HCT116 (cell line): ENCODE measurements around the gene RPRML. TPM values are rescaled to one million over a fixed set of nuclear protein-coding genes. Genes with fewer than 3 reads are reported as not detected.
A peak's percentile ranks its signal among the peaks of the same experiment; 100 is the strongest.

Source experiments
- ATAC-seq: fragments of 200-7000 bp; cut with Tn5 transposase; 2 replicates; pipeline ENCODE4 v1.9.1; 2020; ENCODE audit warnings: mild to moderate bottlenecking, moderate library complexity
- BruUV-seq: library from RNA; stranded (reverse); fragments of 400-500 nt; replicated peaks from 2 replicates; lab custom pipeline; 2021; lab: Mats Ljungman, UMichigan
- CTCF ChIA-PET: fragments of 300-600 bp; sonication (Branson Sonifier 250); formaldehyde crosslinking; loops from one replicate; lab custom pipeline; 2021; ENCODE audit warnings: antibody characterized with exemption; lab: Charles Lee
- POLR2A ChIA-PET: fragments of 300-600, 350-600 bp; sonication (Branson Sonifier 250); formaldehyde crosslinking; loops from one replicate; lab custom pipeline; 2021; ENCODE audit warnings: antibody characterized with exemption; lab: Charles Lee
- RAD21 ChIA-PET, 2 experiments: fragments of 300-600 bp; sonication (Branson Sonifier 250); formaldehyde crosslinking; loops; one replicate each; lab custom pipeline; 2023; ENCODE audit warnings: low total read pairs in 2 of 2; ENCODE audit not compliant: uncharacterized antibody in 2 of 2, unreplicated experiment in 2 of 2, low non-redundant PET in 1 of 2; lab: Charles Lee
- DNase-seq: peaks from one replicate; pipeline ENCODE4 v3.0.0-alpha.2; 2010; ENCODE audit warnings: low read depth, low spot score
- H2AFZ ChIP-seq: fragments of 200-600 bp; shearing (Covaris generic), sonication (generic); 2 replicates; pipeline ENCODE4 v1.6.1; 2017; ENCODE audit warnings: low read depth, mixed run types, mixed read lengths, antibody characterized with exemption, low read length; ENCODE audit not compliant: poor library complexity, severe bottlenecking
- H3K27ac ChIP-seq: 2 replicates; pipeline ENCODE4 v1.5.1; 2012; ENCODE audit warnings: low read depth, low read length
- H3K27me3 ChIP-seq: fragments of 200-600 bp; sonication (generic); 2 replicates; pipeline ENCODE4 v1.6.1; 2016; ENCODE audit warnings: mixed run types, low read length, mixed read lengths; ENCODE audit not compliant: insufficient read depth
- H3K36me3 ChIP-seq, 2 experiments: fragments of 200-500 bp in 1 of 2; fragments of 200-600 bp in 1 of 2; sonication (Bioruptor generic) in 1 of 2; sonication (generic) in 1 of 2; 2 replicates each; pipeline versions ENCODE4 v1.5.1 to v1.6.1; 2014 to 2016; ENCODE audit warnings: low read length in 2 of 2, inconsistent platforms in 1 of 2, mixed read lengths in 1 of 2, mixed run types in 1 of 2; ENCODE audit not compliant: insufficient read depth in 2 of 2, control insufficient read depth in 1 of 2
- H3K4me1 ChIP-seq, 2 experiments: fragments of 200-600 bp in 1 of 2; sonication (generic) in 1 of 2; 2 replicates each; pipeline versions ENCODE4 v1.5.1 to v1.6.1; 2012 to 2017; ENCODE audit warnings: low read length in 2 of 2, inconsistent platforms in 1 of 2, mild to moderate bottlenecking in 1 of 2, mixed read lengths in 1 of 2, mixed run types in 1 of 2, moderate library complexity in 1 of 2; ENCODE audit not compliant: insufficient read depth in 2 of 2, control insufficient read depth in 1 of 2
- H3K4me2 ChIP-seq: fragments of 200-600 bp; sonication (generic); 2 replicates; pipeline ENCODE4 v1.6.1; 2017; ENCODE audit warnings: mixed run types, low read length, mixed read lengths
- H3K4me3 ChIP-seq, 2 experiments: fragments of 200-600 bp in 1 of 2; sonication (generic) in 1 of 2; replicated peaks in 1 of 2; 2 replicates each; pipeline ENCODE4 v1.5.1; 2011 to 2016; ENCODE audit warnings: low read length in 2 of 2, control low read depth in 1 of 2, low read depth in 1 of 2, mild to moderate bottlenecking in 1 of 2, mixed read lengths in 1 of 2, mixed run types in 1 of 2
- H3K79me2 ChIP-seq: fragments of 200-600 bp; sonication (generic); 2 replicates; pipeline ENCODE4 v1.6.1; 2017; ENCODE audit warnings: mild to moderate bottlenecking, mixed run types, low read length, moderate library complexity, mixed read lengths; ENCODE audit not compliant: insufficient read depth
- H3K9ac ChIP-seq: fragments of 200-600 bp; sonication (generic); 2 replicates; pipeline ENCODE4 v1.6.1; 2016; ENCODE audit warnings: low read length, mixed read lengths
- H3K9me2 ChIP-seq: fragments of 200-600 bp; sonication (generic), shearing (Covaris generic); 2 replicates; pipeline ENCODE4 v1.6.1; 2017; ENCODE audit warnings: mixed run types, mild to moderate bottlenecking, moderate library complexity; ENCODE audit not compliant: insufficient read depth
- H3K9me3 ChIP-seq, 2 experiments: fragments of 200-500 bp in 1 of 2; fragments of 200-600 bp in 1 of 2; sonication (Bioruptor generic) in 1 of 2; sonication (generic) in 1 of 2; 2 replicates each; pipeline ENCODE4 v1.6.1; 2014 to 2017; ENCODE audit warnings: low read length in 2 of 2, mixed read lengths in 2 of 2, inconsistent platforms in 1 of 2, low read depth in 1 of 2, mild to moderate bottlenecking in 1 of 2, mixed run types in 1 of 2, moderate library complexity in 1 of 2; ENCODE audit not compliant: control insufficient read depth in 1 of 2, insufficient read depth in 1 of 2
- H4K20me1 ChIP-seq: fragments of 200-600 bp; sonication (generic), shearing (Covaris generic); 2 replicates; pipeline ENCODE4 v1.6.1; 2017; ENCODE audit warnings: mixed run types, mild to moderate bottlenecking, moderate library complexity; ENCODE audit not compliant: insufficient read depth
- CBX3 ChIP-seq: IDR thresholded peaks from 2 replicates; pipeline ENCODE4 v1.6.1; 2012; ENCODE audit warnings: low read depth
- EGR1 ChIP-seq: IDR thresholded peaks from 2 replicates; pipeline ENCODE4 v1.6.1; 2012; ENCODE audit warnings: low read depth
- ELF1 ChIP-seq: IDR thresholded peaks from 2 replicates; pipeline ENCODE4 v1.6.1; 2012; ENCODE audit warnings: low read depth, borderline replicate concordance
- RAD21 ChIP-seq: IDR thresholded peaks from 2 replicates; pipeline ENCODE4 v1.6.1; 2012; ENCODE audit warnings: low read depth, mild to moderate bottlenecking
- SRF ChIP-seq: IDR thresholded peaks from 2 replicates; pipeline ENCODE4 v1.6.1; 2012; ENCODE audit warnings: low read depth
- intact Hi-C: fragments of 100-400 bp; cut with micrococcal nuclease; formaldehyde crosslinking; loops from 2 replicates; pipeline ENCODE4 v1.10.0; 2022
- total RNA-seq: library from RNA; stranded (reverse); gene quantifications from one replicate; pipeline ENCODE4 v1.2.1, GENCODE V29; 2021; ENCODE audit not compliant: unreplicated experiment
- TF ChIP-seq, protein P1 (sequence below): IDR thresholded peaks from 2 replicates; pipeline ENCODE4 v1.6.1; 2012
- TF ChIP-seq, protein P2 (sequence below), 3 experiments: fragments of 200-600 bp in 1 of 3; sonication (generic) in 1 of 3; IDR thresholded peaks in 2 of 3; conservative IDR thresholded peaks in 1 of 3; 2 replicates each; pipeline ENCODE4 v1.5.1; 2012 to 2017; ENCODE audit warnings: low read depth in 2 of 3, low read length in 2 of 3, antibody characterized with exemption in 1 of 3, borderline replicate concordance in 1 of 3, control low read depth in 1 of 3, mild to moderate bottlenecking in 1 of 3, mixed read lengths in 1 of 3, mixed run types in 1 of 3, moderate library complexity in 1 of 3; ENCODE audit not compliant: insufficient read depth in 1 of 3

RPRML gene
- total RNA-seq, 1 experiment from 2014 or later, result not detected

DNA sequence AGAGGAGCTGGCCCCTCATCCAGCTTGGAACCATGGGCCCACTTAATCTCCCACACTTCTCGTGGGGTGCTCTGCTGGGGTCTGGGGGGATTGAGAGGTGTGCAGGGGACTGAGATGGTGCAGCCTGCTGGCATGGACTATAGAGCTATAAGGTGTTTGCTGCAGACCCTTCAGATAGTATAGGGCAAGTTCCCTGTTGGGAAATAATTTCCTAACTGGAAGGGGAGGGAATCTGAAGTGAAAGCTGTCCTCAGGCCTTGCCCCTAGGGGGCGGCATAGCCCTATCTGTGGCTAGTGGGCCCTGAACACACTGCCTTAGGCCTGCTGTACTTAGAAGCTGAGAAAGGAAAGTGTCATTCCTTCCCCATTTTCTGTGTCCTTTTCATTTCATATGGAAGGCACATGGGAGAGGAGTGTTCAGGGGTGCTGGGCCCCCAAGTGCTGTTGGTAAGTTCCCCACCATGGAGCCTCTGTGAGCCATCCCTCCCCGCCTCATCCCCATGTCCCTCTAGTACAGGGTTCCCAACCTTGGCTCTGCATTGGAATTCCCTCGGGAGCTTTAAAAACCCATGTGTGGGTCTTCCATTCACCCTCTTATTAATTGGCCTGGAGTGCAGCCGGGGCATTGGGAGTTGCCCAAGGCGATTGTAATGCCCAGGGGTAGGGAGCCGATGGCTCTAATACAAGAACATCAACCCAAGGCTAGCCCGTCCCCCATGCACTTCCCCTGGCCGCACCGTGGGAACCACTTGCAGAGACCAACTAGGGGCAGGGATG, 36.4 kb downstream of the RPRML start:
- no peaks in the 10 kb centered on the region for H4K20me1 ChIP-seq
- no peak overlapping the region for H3K4me3 ChIP-seq
- DNase-seq (peak; percentile 55), ATAC-seq (peak; percentile 80)
- H3K79me2 ChIP-seq, result no peaks in the 10 kb centered on the region
- intact Hi-C loops, result loop anchor here (1.0 to 5.0 kb wide), 3 partner anchors 59 to 675 kb away; no protein-coding TSS in a partner anchor
- CTCF ChIA-PET, result interaction anchor here (0.7 to 3.2 kb wide), 19 partner anchors 9 to 673 kb away, joined by 3 to 20 read pairs (median 6); partner anchors contain the start of gene CDC27
- BruUV-seq, result no TSS peak
- no peaks in the 10 kb centered on the region for H3K27me3 ChIP-seq
- H3K4me1 ChIP-seq, result no peaks in the 10 kb centered on the region
- no peak for TF ChIP-seq CBX3
- no peak for TF ChIP-seq SRF
- TF ChIP-seq ELF1, result no peak
- no peak for TF ChIP-seq EGR1
- TF ChIP-seq, protein P1, sequence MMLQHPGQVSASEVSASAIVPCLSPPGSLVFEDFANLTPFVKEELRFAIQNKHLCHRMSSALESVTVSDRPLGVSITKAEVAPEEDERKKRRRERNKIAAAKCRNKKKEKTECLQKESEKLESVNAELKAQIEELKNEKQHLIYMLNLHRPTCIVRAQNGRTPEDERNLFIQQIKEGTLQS, result no peak
- peak; percentile 94 for TF ChIP-seq RAD21
- TF ChIP-seq, protein P2, sequence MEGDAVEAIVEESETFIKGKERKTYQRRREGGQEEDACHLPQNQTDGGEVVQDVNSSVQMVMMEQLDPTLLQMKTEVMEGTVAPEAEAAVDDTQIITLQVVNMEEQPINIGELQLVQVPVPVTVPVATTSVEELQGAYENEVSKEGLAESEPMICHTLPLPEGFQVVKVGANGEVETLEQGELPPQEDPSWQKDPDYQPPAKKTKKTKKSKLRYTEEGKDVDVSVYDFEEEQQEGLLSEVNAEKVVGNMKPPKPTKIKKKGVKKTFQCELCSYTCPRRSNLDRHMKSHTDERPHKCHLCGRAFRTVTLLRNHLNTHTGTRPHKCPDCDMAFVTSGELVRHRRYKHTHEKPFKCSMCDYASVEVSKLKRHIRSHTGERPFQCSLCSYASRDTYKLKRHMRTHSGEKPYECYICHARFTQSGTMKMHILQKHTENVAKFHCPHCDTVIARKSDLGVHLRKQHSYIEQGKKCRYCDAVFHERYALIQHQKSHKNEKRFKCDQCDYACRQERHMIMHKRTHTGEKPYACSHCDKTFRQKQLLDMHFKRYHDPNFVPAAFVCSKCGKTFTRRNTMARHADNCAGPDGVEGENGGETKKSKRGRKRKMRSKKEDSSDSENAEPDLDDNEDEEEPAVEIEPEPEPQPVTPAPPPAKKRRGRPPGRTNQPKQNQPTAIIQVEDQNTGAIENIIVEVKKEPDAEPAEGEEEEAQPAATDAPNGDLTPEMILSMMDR (IDR thresholded peaks at IDR 0.05 in 2 of 3, conservative IDR thresholded peaks at IDR 0.05 in 1 of 3; ENCODE audit: borderline replicate concordance in 1 of 3, insufficient read depth in 1 of 3, low read depth in 2 of 3, low read length in 2 of 3), result peak; percentile 85 to 100 (median 99)
- no peaks in the 10 kb centered on the region for H3K9me3 ChIP-seq
- RAD21 ChIA-PET, result interaction anchor here in 1 of 2 experiments (1.3 kb wide), 1 partner anchor 32 kb away, joined by 3 read pairs; no protein-coding TSS in a partner anchor
- no peak overlapping the region for H3K9ac ChIP-seq
- POLR2A ChIA-PET, result interaction anchor here (1.5 kb wide), 1 partner anchor 19 kb away, joined by 3 read pairs; no protein-coding TSS in a partner anchor
- H2AFZ ChIP-seq, result no peak overlapping the region
- H3K4me2 ChIP-seq, result no peak overlapping the region
- peaks cover 22 to 31% of the 10 kb centered on the region in 2 experiments; a peak in 3 of 4 replicates for H3K36me3 ChIP-seq
- H3K27ac ChIP-seq, result no peak overlapping the region
- no peaks in the 10 kb centered on the region for H3K9me2 ChIP-seq
